K562 (cell line): ENCODE data around the gene USH1G. TPM values are rescaled to one million over a fixed set of nuclear protein-coding genes. Genes with fewer than 3 reads are reported as not detected.

Experiments
- ARNT ChIP-seq, 2 experiments: fragments of 450-650 bp; IDR thresholded peaks; 2 replicates each; pipeline ENCODE4 v1.6.1; 2016; ENCODE audit warnings: mild to moderate bottlenecking in 1 of 2
- CTBP1 ChIP-seq: fragments of 450-650 bp; IDR thresholded peaks from 2 replicates; pipeline ENCODE4 v1.6.1; 2016; ENCODE audit warnings: borderline replicate concordance
- CTCF ChIP-seq, 3 experiments: IDR thresholded peaks in 2 of 3; conservative IDR thresholded peaks in 1 of 3; 2 replicates each; pipeline ENCODE4 v1.5.1; 2011 to 2012; ENCODE audit warnings: low read length in 3 of 3, mild to moderate bottlenecking in 3 of 3, control low read depth in 2 of 3, improper control_type of control experiment in 1 of 3, inconsistent platforms in 1 of 3, low read depth in 1 of 3, mixed read lengths in 1 of 3, moderate library complexity in 1 of 3; ENCODE audit not compliant: insufficient read depth in 2 of 3
- E2F5 ChIP-seq: sonication (generic); formaldehyde crosslinking; IDR thresholded peaks from 2 replicates; pipeline ENCODE4 v1.8.0; 2022; ENCODE audit warnings: mild to moderate bottlenecking, missing genetic modification reagents
- ELF1 ChIP-seq: fragments of 200-800 bp; sonication (Bioruptor generic); IDR thresholded peaks from 2 replicates; pipeline ENCODE4 v1.6.1; 2016; ENCODE audit warnings: missing genetic modification characterization, missing compliant biosample characterization
- ETV6 ChIP-seq, 3 experiments: fragments of 150-350 bp in 1 of 3; sonication (generic) in 1 of 3; formaldehyde crosslinking in 1 of 3; IDR thresholded peaks; 2 replicates each; pipeline versions ENCODE4 v1.6.1 to v1.8.0; 2014 to 2022; ENCODE audit warnings: borderline replicate concordance in 2 of 3, low read depth in 2 of 3, antibody characterized with exemption in 1 of 3, low read length in 1 of 3, mild to moderate bottlenecking in 1 of 3, missing genetic modification reagents in 1 of 3
- LARP7 ChIP-seq: fragments of 450-650 bp; IDR thresholded peaks from 2 replicates; pipeline ENCODE4 v1.6.1; 2016
- MYNN ChIP-seq, 2 experiments: sonication (generic); formaldehyde crosslinking in 1 of 2; IDR thresholded peaks; 2 replicates each; pipeline versions ENCODE4 v1.5.0 to v1.6.1; 2016 to 2020; ENCODE audit warnings: antibody characterized with exemption in 1 of 2, missing genetic modification reagents in 1 of 2
- NEUROD1 ChIP-seq: fragments of 150-350 bp; IDR thresholded peaks from 2 replicates; pipeline ENCODE4 v1.6.1; 2014; ENCODE audit warnings: borderline replicate concordance, low read length, low read depth; ENCODE audit not compliant: partially characterized antibody
- NR2C1 ChIP-seq, 2 experiments: fragments of 450-650 bp; IDR thresholded peaks; 2 replicates each; pipeline ENCODE4 v1.6.1; 2017; ENCODE audit warnings: mild to moderate bottlenecking in 2 of 2, antibody characterized with exemption in 1 of 2, inconsistent platforms in 1 of 2, missing compliant biosample characterization in 1 of 2, missing genetic modification characterization in 1 of 2
- NR4A1 ChIP-seq, 2 experiments: fragments of 250-450 bp in 1 of 2; fragments of 450-650 bp in 1 of 2; sonication (Bioruptor Pico) in 1 of 2; IDR thresholded peaks; 2 replicates each; pipeline versions ENCODE4 v1.4.0 to v1.6.1; 2016 to 2020; ENCODE audit warnings: mild to moderate bottlenecking in 2 of 2, missing compliant biosample characterization in 1 of 2, missing genetic modification characterization in 1 of 2, moderate library complexity in 1 of 2
- PML ChIP-seq: IDR thresholded peaks from 2 replicates; pipeline ENCODE4 v1.6.1; 2012; ENCODE audit warnings: low read length, inconsistent platforms
- POLR3A ChIP-seq: IDR thresholded peaks from 2 replicates; pipeline ENCODE4 v1.6.1; 2011; ENCODE audit warnings: borderline replicate concordance, mild to moderate bottlenecking, moderate library complexity; ENCODE audit not compliant: insufficient read length, insufficient read depth; ENCODE audit errors: extremely low read depth
- PPARD ChIP-seq: fragments of 250-450 bp; sonication (Bioruptor Pico); IDR thresholded peaks from 2 replicates; pipeline ENCODE4 v1.8.0; 2022; ENCODE audit warnings: inconsistent platforms, mild to moderate bottlenecking, moderate library complexity
- TOE1 ChIP-seq, 2 experiments: fragments of 450-650 bp in 1 of 2; sonication (generic) in 1 of 2; formaldehyde crosslinking in 1 of 2; IDR thresholded peaks; 2 replicates each; pipeline versions ENCODE4 v1.7.1 to v1.8.0; 2016 to 2022; ENCODE audit warnings: borderline replicate concordance in 2 of 2, mild to moderate bottlenecking in 2 of 2, antibody characterized with exemption in 1 of 2, inconsistent platforms in 1 of 2, low read depth in 1 of 2, missing genetic modification reagents in 1 of 2, moderate library complexity in 1 of 2
- ZBTB26 ChIP-seq: fragments of 450-650 bp; formaldehyde crosslinking; IDR thresholded peaks from 2 replicates; pipeline ENCODE4 v1.4.0; 2022; ENCODE audit warnings: missing genetic modification characterization
- ZBTB9 ChIP-seq: fragments of 450-650 bp; formaldehyde crosslinking; IDR thresholded peaks from 2 replicates; pipeline ENCODE4 v1.4.0; 2020; ENCODE audit warnings: mild to moderate bottlenecking, moderate library complexity
- ZNF274 ChIP-seq: IDR thresholded peaks from 2 replicates; pipeline ENCODE4 v1.6.1; 2011; ENCODE audit warnings: low read depth, mild to moderate bottlenecking, low read length, moderate library complexity, borderline replicate concordance
- polyA plus RNA-seq, 8 experiments: library from polyadenylated mRNA; depleted of rRNA in 4 of 8; stranded (reverse) in 5 of 8; unstranded in 3 of 8; fragments of >200 nt; fragmentation: Nextera tagmentation in 2 of 8; fragmentation: Illumina TruSeq in 1 of 8; extraction: Ambion mirVana in 2 of 8; extraction: Trizol in 1 of 8; gene quantifications; 2 replicates each; pipeline versions ENCODE4 v1.2.1 to v1.2.3, GENCODE V29; 2011 to 2014; ENCODE audit warnings: inconsistent platforms in 1 of 8, missing spikeins in 1 of 8
- total RNA-seq, 7 experiments: library from RNA; depleted of rRNA in 6 of 7; stranded (reverse); fragments of >200 nt in 6 of 7; fragmentation: Illumina TruSeq in 2 of 7; extraction: Trizol in 2 of 7; gene quantifications; 2 replicates each; pipeline versions ENCODE4 v1.2.1 to v1.2.3, GENCODE V29; 2011 to 2021; ENCODE audit warnings: low replicate concordance in 1 of 7

USH1G gene
- total and polyA plus RNA-seq, 9 of the 15 experiments (the other 6 are each of a cell fraction or from before 2014, with no cell fraction given), result 0.22 to 1.00 (median 0.64) TPM; not detected in 2

- TF ChIP-seq CTCF (IDR thresholded peaks at IDR 0.05 in 2 of 3, conservative IDR thresholded peaks at IDR 0.05 in 1 of 3; ENCODE audit: insufficient read depth in 2 of 3, low read depth in 1 of 3, low read length in 3 of 3) (no peak), POLR3A (no peak), ZBTB26 (CRISPR knock-in tag) (peak; percentile 91), LARP7 (0 out of 2 replicates have a peak, but pooled peaks have one; percentile 73), PPARD (CRISPR knock-in tag) (no peak), ELF1 (tag) (0 out of 2 replicates have a peak, but pooled peaks have one; percentile 11), PML (no peak), MYNN (IDR thresholded peaks at IDR 0.05) (0 out of 2 replicates have a peak, but pooled peaks have one; percentile 11), MYNN (CRISPR knock-in tag; IDR thresholded peaks at IDR 0.05) (no peak), CTBP1 (peak; percentile 93), NEUROD1 (peak; percentile 48), ZNF274 (no peak), ETV6 (IDR thresholded peaks at IDR 0.05; ENCODE audit: borderline replicate concordance in 1 of 2, low read depth in 2 of 2, low read length in 1 of 2) (peak in 1 of 2 experiments; percentile 85; a peak in 1 of 4 replicates), ETV6 (CRISPR knock-in tag; IDR thresholded peaks at IDR 0.05; ENCODE audit: borderline replicate concordance) (no peak), E2F5 (CRISPR knock-in tag) (no peak), NR2C1 (IDR thresholded peaks at IDR 0.05) (peak; percentile 88), NR2C1 (tag; IDR thresholded peaks at IDR 0.05) (peak; percentile 93), ARNT (IDR thresholded peaks at IDR 0.05) (peak; percentile 47 to 83; a peak in 3 of 4 replicates), NR4A1 (CRISPR knock-in tag; IDR thresholded peaks at IDR 0.05) (no peak), NR4A1 (tag; IDR thresholded peaks at IDR 0.05) (0 out of 2 replicates have a peak, but pooled peaks have one; percentile 38), TOE1 (IDR thresholded peaks at IDR 0.05; ENCODE audit: borderline replicate concordance) (peak; percentile 63), TOE1 (CRISPR knock-in tag; IDR thresholded peaks at IDR 0.05; ENCODE audit: borderline replicate concordance, low read depth) (no peak), ZBTB9 (CRISPR knock-in tag) (no peak; the same call in 1 of the 2 replicates)
Observed at GRCh38 chr17:74868251-74868907, 54.7 kb downstream of the USH1G start (continued).
